Epidermal melanocyte (primary cell): Measurements from ENCODE around the gene TRAPPC2.
"Not testable (repeated sequence)": the region's sequence is repeated elsewhere in the genome, so short reads cannot be mapped to it uniquely, and the experiment has no call there.

Experiments used
- DNase-seq: peaks from one replicate; pipeline ENCODE4 v3.0.0; 2011; ENCODE audit warnings: low spot score; ENCODE audit not compliant: insufficient read length

Gene TRAPPC2

GRCh38 chrX:13699183-13699826 lies 35.1 kb downstream of the TRAPPC2 start:
- no peak for DNase-seq

- DNase-seq: no peak
These were observed 36.0 kb downstream of the TRAPPC2 start for GRCh38 chrX:13698432-13698831.

GRCh38 chrX:13697976-13698375 lies 36.4 kb downstream of the TRAPPC2 start:
- DNase-seq: no peak

- no peak for DNase-seq
These were observed 37.0 kb downstream of the TRAPPC2 start for GRCh38 chrX:13697455-13697854.

- no peak for DNase-seq
These were observed 38.8 kb downstream of the TRAPPC2 start for GRCh38 chrX:13695601-13696115.

- DNase-seq: no peak
These were observed 39.4 kb downstream of the TRAPPC2 start for GRCh38 chrX:13694983-13695382.

- DNase-seq: no peak
These were observed 40.1 kb downstream of the TRAPPC2 start for GRCh38 chrX:13694359-13694758.

GRCh38 chrX:13693341-13693961 lies 41.0 kb downstream of the TRAPPC2 start:
- no peak for DNase-seq

GRCh38 chrX:13692771-13693231 lies 41.6 kb downstream of the TRAPPC2 start:
- DNase-seq: no peak

GRCh38 chrX:13691841-13692371 lies 42.5 kb downstream of the TRAPPC2 start:
- DNase-seq: no peak

GRCh38 chrX:13690836-13691235 lies 43.6 kb downstream of the TRAPPC2 start:
- no peak for DNase-seq

- no peak for DNase-seq
These were observed 44.6 kb downstream of the TRAPPC2 start for GRCh38 chrX:13689741-13690211.

GRCh38 chrX:13688958-13689740 lies 45.3 kb downstream of the TRAPPC2 start, which contains the start of gene RAB9A:
Gene RAB9A, plus strand, starts transcription at chrX:13689128. Its CDS starts 19,619 bp downstream, at chrX:13708747.
- peak; percentile 35 for DNase-seq

GRCh38 chrX:13688384-13688957 lies 45.9 kb downstream of the TRAPPC2 start:
- no peak for DNase-seq

- no peak for DNase-seq
These were observed 47.2 kb downstream of the TRAPPC2 start for GRCh38 chrX:13687203-13687602.

- DNase-seq: no peak
These were observed 49.2 kb downstream of the TRAPPC2 start for GRCh38 chrX:13685126-13685763.

- DNase-seq: no peak
These were observed 50.1 kb downstream of the TRAPPC2 start for GRCh38 chrX:13684361-13684760.

GRCh38 chrX:13681595-13681994 lies 52.8 kb downstream of the TRAPPC2 start:
- no peak for DNase-seq

- DNase-seq: not testable (repeated sequence)
These were observed 54.7 kb downstream of the TRAPPC2 start for GRCh38 chrX:13679700-13680099.

- DNase-seq: no peak
These were observed 57.5 kb downstream of the TRAPPC2 start for GRCh38 chrX:13676885-13677284.

GRCh38 chrX:13673016-13673415 lies 61.4 kb downstream of the TRAPPC2 start:
- DNase-seq: no peak
